Measurements from ENCODE around the gene ZNF25. TPM values are rescaled to one million over a fixed set of nuclear protein-coding genes. Genes with fewer than 3 reads are reported as not detected.
A peak's percentile ranks its signal among the peaks of the same experiment; 100 is the strongest.
"Not testable (repeated sequence)": the region's sequence is repeated elsewhere in the genome, so short reads cannot be mapped to it uniquely, and the experiment has no call there.

ZNF25 gene
- total and polyA plus RNA-seq, 9 donors: 10.8 to 22.5 (median 17.2) TPM

DNA sequence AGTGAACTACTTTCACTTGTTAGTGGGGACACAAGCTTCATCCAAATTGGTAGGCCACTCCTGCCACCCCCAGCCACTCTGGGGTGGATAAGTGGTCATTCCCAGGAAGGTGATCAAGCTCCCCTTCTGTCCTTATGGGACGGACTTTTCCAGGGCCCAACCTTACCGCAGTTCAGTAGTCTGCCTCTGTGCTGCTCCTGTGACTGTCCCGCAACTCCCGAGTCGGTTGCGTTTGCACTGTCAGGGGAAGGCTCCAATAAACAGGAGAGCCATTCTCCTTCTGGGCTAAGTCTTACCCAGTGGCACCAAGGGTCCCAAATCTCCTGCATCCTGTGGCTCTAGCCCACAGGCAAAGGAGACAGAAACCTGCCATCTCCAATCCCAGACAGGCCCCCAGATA, 26.6 kb upstream of the ZNF25 start:
- intact Hi-C loops (cut with DNase I): no loop called here
- Histone ChIP-seq H3K27me3 (no peaks in the 10 kb centered on the region), H3K9me3 (no peaks in the 10 kb centered on the region), H3K4me3 (no peak overlapping the region), H3K27ac (no peak overlapping the region), H3K4me1 (ENCODE audit: insufficient read depth) (no peaks in the 10 kb centered on the region), H3K36me3 (no peaks in the 10 kb centered on the region)
- DNase-seq: no peak
- WGBS, 3 donors: 90 to 97% (median 92%) methylated on average over 6 of the region's 6 CpGs
- TF ChIP-seq, protein P1, sequence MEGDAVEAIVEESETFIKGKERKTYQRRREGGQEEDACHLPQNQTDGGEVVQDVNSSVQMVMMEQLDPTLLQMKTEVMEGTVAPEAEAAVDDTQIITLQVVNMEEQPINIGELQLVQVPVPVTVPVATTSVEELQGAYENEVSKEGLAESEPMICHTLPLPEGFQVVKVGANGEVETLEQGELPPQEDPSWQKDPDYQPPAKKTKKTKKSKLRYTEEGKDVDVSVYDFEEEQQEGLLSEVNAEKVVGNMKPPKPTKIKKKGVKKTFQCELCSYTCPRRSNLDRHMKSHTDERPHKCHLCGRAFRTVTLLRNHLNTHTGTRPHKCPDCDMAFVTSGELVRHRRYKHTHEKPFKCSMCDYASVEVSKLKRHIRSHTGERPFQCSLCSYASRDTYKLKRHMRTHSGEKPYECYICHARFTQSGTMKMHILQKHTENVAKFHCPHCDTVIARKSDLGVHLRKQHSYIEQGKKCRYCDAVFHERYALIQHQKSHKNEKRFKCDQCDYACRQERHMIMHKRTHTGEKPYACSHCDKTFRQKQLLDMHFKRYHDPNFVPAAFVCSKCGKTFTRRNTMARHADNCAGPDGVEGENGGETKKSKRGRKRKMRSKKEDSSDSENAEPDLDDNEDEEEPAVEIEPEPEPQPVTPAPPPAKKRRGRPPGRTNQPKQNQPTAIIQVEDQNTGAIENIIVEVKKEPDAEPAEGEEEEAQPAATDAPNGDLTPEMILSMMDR (IDR thresholded peaks at IDR 0.05): no peak

DNA sequence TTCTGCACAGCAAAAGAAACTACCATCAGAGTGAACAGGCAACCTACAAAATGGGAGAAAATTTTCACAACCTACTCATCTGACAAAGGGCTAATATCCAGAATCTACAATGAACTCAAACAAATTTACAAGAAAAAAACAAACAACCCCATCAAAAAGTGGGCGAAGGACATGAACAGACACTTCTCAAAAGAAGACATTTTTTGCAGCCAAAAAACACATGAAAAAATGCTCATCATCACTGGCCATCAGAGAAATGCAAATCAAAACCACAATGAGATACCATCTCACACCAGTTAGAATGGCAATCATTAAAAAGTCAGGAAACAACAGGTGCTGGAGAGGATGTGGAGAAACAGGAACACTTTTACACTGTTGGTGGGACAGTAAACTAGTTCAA, 24.0 kb upstream of the ZNF25 start:
- H3K27ac ChIP-seq; H3K4me3 ChIP-seq; DNase-seq; H3K36me3 ChIP-seq; H3K9me3 ChIP-seq; intact Hi-C loops (cut with DNase I); H3K27me3 ChIP-seq; H3K4me1 ChIP-seq (ENCODE audit: insufficient read depth): not testable (repeated sequence)
- 85 to 100% (median 100%) methylated on average over 1 of the region's 1 CpG for WGBS, 3 donors

DNA sequence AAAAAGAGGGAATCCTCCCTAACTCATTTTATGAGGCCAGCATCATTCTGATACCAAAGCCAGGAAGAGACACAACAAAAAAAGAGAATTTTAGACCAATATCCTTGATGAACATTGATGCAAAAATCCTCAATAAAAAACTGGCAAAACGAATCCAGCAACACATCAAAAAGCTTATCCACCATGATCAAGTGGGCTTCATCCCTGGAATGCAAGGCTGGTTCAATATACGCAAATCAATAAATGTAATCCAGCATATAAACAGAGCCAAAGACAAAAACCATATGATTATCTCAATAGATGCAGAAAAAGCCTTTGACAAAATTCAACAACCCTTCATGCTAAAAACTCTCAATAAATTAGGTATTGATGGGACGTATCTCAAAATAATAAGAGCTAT, 22.5 kb upstream of the ZNF25 start:
- intact Hi-C loops (cut with DNase I); H3K36me3 ChIP-seq; H3K9me3 ChIP-seq; H3K4me3 ChIP-seq; H3K27me3 ChIP-seq; DNase-seq; H3K4me1 ChIP-seq (ENCODE audit: insufficient read depth); H3K27ac ChIP-seq: not testable (repeated sequence)
- WGBS, 3 donors: 66 to 81% (median 71%) methylated on average over 2 to 3 of the region's 3 CpGs

DNA sequence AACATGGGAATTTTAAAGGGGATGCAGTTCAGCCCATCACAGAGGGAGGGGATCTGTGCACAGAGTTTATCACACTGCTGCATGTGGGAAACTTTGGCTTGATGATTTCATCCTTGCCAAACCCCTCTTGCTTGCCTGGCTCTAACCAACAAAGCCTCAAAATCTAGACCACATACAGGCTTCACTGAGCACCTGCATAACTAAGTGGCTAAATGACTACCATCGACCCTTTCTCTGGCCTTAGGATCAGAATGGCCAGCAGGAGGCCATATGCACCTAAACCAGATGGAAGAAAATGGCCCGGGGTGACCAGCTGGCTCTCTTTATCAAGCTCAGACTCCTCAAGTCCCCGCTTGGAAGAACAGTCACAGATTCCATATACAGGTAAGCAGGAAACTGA, 15.6 kb upstream of the ZNF25 start:
- DNase-seq: no peak
- Histone ChIP-seq H3K36me3 (no peaks in the 10 kb centered on the region), H3K9me3 (no peaks in the 10 kb centered on the region), H3K27me3 (no peaks in the 10 kb centered on the region), H3K27ac (no peak overlapping the region), H3K4me1 (ENCODE audit: insufficient read depth) (no peaks in the 10 kb centered on the region), H3K4me3 (no peak overlapping the region)
- TF ChIP-seq POLR2A (IDR thresholded peaks at IDR 0.05) (no peak), EP300 (IDR thresholded peaks at IDR 0.05) (no peak)
- TF ChIP-seq, protein P1 (IDR thresholded peaks at IDR 0.05): no peak
- intact Hi-C loops (cut with DNase I): no loop called here
- 69 to 76% (median 71%) methylated on average over 3 of the region's 3 CpGs for WGBS, 3 donors

DNA sequence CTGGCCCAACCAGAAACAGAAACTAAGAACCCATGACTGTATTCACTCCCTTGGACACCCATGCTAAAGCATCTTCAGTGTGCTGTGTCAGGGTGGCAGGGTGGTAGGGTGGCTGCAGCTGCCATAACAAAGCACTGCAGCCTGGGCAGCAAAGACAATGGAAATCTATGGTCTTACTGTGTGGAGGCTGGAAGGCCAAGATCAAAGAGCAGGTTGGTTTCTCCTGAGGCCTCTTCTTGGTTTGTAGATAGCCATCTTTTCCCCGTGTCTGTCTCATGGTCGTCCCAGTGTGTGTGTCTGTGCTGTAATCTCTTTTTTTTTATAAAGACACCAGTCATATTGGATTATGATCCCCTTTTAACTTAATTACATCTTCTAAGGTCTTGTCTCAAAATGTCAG, 15.2 kb upstream of the ZNF25 start:
- H3K27ac ChIP-seq: no peak overlapping the region
- no peaks in the 10 kb centered on the region for H3K9me3 ChIP-seq
- WGBS, 3 donors: 71 to 87% (median 79%) methylated on average over 2 of the region's 2 CpGs
- H3K36me3 ChIP-seq: no peaks in the 10 kb centered on the region
- H3K4me3 ChIP-seq: no peak overlapping the region
- TF ChIP-seq, protein P1 (IDR thresholded peaks at IDR 0.05): no peak
- TF ChIP-seq EP300 (IDR thresholded peaks at IDR 0.05) (no peak), POLR2A (IDR thresholded peaks at IDR 0.05) (no peak)
- intact Hi-C loops (cut with DNase I): no loop called here
- H3K27me3 ChIP-seq: no peaks in the 10 kb centered on the region
- DNase-seq: no peak
- no peaks in the 10 kb centered on the region for H3K4me1 ChIP-seq (ENCODE audit: insufficient read depth)

DNA sequence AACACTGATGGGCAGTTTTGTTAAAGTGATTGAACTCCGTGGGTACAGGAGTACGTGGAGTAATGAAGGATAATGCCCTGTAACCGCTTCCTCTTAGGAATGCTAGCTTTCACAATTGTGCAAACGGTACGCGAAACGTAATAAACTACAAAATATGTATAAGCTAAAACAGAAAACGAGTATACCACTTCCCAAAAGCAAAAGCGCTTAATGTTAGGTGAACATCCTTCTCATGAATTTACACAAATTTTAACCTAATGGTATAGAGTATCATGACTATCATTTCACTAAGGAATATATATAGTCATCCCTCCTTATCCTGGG, 395 bp upstream of the ZNF25 start:
- Histone ChIP-seq H3K4me3 (peak overlapping the region; percentile 86), H3K27ac (no peak overlapping the region), H3K9me3 (no peaks in the 10 kb centered on the region), H3K4me1 (ENCODE audit: insufficient read depth) (no peaks in the 10 kb centered on the region), H3K27me3 (no peaks in the 10 kb centered on the region), H3K36me3 (no peaks in the 10 kb centered on the region)
- DNase-seq: no peak
- TF ChIP-seq EP300 (IDR thresholded peaks at IDR 0.05) (no peak), POLR2A (IDR thresholded peaks at IDR 0.05) (no peak)
- TF ChIP-seq, protein P1 (IDR thresholded peaks at IDR 0.05): no peak
- intact Hi-C loops (cut with DNase I): loop anchor here in 2 of 4 donors (10.0 kb wide), 2 partner anchors 118 to 122 kb away; partner anchors contain the start of genes ZNF248 (in 2 of the 2) and ZNF37A (in 1 of the 2)
- 3 to 9% (median 5%) methylated on average over 9 of the region's 9 CpGs for WGBS, 3 donors
